CD4-positive, alpha-beta T cell treated with Interleukin-4 for 1 hour (primary cell): ENCODE measurements around the gene FGGY.
"Not testable (repeated sequence)": the region's sequence is repeated elsewhere in the genome, so short reads cannot be mapped to it uniquely, and the experiment has no call there.

ENCODE experiments used
- DNase-seq, 2 donors: peaks; one replicate each; pipeline ENCODE4 v3.0.0-alpha.2; 2020 to 2022

Gene FGGY

DNA sequence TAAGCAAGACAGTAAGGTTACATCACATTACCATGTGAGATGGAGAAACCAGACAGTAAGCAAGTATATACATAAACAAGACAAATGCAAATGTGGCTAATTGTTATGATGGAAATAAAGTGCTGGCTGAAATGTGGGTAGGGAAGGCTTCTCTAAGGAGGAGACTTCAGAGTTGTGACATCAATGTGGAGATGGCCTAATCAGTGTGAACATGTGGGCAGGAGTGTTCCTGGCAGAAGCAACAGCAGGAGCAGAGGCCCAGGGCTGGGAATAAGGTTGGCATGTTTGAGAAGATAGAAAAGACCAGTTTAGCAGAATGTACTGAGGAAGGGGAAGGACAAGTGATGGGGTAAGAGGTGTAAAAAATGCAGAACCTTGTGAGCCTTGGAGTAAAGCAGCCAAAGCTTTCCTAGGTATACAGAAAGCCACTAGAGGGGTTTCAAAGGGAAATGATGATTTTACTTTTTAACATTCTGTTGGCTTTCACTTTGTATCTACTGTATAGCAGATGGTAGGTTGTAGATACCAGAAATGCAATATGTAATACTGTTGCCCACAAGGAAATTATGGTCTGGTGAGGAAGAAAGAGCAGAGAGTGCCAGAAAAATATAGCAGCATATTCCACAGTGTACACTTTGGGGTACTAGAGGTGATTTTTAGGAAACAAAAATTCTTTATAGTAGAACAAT lies 197.4 kb downstream of the FGGY start:
- no peak for DNase-seq

DNA sequence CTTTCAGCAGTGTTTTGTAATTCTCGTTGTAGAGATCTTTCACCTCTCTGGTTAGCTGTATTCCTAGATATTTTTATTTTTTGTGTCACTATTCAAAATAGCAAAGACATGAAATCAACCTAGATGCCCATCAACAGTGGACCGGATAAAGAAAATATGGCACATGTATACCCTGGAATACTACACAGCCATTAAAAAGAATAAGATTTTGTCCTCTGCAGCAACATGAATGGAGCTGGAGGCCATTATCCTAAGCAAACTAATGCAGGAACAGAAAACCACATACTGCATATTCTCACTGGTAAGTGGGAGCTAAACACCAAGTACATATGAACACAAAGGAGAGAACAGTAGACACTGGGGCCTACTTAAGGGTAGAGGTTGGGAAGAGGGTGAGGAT lies 199.3 kb downstream of the FGGY start:
- not testable (repeated sequence) for DNase-seq

DNA sequence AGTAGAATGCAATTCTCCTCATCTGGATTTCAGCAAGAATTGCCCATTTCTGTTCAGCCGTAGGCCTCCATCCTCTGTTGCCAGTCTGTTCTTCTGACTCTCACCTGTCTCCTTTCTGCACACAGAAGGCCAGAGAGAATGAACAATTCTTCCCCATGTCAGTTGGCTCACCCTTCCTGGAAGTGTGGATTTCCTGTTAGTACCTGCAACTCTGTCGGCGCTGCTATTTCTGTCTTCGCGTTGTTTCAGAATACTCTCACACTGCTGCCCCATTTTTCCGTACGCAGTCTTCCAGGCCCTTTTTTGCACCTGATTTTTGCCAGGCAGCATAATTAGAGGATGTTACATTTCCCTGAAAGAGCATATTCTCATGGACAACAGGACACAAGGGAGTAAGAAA lies 200.7 kb downstream of the FGGY start:
- DNase-seq, result no peak

DNA sequence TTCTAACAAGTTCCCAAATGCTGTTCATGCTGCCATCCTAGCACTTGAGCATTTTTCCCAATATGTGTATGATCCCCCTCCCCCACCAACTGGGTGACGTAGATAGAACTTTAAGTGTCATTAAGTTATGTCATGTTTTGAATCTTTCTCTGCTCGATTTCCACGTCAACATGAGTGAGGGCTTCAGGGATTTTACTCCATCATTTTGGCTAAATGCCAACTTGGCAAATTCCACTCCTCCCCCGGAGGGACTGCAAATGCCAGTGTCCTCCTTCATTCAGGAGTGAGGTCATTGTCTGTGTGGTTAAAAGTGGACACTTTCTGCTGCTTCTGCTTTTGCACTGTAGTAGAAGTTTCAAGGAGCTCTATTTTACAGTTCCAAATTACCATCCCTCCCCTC lies 201.7 kb downstream of the FGGY start:
- no peak for DNase-seq

DNA sequence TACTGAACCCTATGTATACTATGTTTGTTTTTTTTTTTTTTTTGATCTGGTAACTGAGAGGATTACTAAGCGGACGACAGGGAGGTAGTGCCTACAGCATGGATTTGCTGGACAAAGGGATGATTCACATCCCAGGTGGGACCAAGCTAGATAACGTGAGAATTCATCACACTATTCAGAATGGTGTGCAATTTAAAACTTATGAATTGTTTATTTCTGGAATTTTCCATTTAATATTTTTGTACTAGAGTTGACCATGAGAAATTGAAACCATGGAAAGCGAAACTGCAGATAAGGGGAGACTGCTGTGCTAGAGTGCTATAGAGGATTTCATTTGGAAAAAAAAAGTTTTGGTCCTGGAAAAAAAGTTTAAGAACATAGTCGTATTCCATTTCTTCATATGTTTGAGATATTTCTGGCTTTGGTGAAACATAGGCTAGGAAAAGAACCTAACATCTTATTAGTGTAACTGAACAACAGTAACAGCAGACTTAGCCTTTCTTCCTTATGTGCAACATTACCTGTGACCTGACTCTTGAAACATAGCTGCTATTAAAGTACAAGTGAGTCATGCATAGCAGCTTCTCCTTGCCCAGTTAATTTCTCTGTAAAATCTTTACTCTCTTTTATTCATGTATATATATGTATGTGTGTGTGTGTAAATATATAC lies 202.5 kb downstream of the FGGY start:
- DNase-seq, result no peak

DNA sequence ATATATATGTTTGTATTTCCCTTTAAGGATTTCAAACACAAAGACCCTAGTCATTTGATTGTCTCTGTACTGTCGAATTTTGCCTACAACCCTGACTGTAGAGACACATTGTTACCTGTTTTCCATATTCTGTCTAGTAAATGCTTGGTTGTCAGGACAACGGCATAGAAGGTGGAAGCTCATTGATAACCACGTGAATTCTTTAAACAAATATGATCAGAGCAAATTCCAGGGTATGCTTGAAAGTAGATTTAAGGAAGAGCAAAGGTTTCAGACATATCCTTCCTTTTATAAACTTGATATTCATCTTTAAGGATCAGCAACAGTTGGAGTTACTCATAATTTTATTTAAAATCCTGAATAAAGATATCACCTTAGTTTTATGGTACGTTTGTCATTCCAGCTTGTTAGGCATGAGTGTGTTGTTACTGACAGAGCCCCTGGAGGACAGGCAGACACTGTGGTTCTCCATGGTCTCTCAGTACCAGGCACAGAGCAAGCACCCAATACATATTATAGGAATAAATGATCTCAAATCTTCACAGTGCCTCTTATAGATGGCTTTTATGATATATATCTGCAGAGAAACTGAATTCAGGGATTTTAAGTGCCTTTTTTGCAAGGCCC lies 203.2 kb downstream of the FGGY start:
- DNase-seq, result no peak

DNA sequence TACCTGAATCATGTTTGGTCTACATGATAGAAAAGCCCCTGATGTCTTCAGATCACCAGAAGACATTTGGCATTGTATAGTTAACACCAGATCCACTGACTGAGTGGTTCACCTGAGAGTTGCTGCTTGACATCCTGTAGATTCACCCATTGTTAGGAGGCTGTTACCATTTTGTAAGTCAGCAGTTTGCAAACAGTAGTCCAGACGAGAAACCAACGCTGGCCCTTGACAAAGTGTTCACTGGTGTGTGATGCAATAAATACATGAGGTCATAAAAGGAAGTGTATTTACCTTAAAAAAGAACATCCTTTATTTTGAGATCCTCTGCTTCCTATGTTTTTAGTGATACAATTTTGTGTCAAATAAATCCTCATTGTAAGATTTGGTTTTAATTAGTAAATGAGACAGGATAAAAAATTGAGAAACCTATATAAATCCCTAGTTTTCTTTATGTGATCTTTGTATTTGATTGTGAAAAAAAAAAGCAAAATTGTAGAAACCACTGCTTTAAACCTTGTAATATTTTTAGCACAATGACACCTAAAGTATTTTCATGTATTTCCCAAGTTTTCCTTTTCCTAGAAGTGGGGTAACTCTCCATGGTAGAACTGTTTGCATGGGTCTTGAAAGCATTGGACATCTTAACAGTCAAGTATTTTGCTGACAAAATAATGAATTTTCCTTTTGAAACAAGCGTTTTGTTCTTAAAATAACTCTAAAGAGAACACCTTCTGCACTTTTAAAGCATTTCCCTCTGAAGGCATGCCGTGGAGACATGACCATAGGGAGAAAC lies 204.3 kb downstream of the FGGY start:
- DNase-seq, result no peak

DNA sequence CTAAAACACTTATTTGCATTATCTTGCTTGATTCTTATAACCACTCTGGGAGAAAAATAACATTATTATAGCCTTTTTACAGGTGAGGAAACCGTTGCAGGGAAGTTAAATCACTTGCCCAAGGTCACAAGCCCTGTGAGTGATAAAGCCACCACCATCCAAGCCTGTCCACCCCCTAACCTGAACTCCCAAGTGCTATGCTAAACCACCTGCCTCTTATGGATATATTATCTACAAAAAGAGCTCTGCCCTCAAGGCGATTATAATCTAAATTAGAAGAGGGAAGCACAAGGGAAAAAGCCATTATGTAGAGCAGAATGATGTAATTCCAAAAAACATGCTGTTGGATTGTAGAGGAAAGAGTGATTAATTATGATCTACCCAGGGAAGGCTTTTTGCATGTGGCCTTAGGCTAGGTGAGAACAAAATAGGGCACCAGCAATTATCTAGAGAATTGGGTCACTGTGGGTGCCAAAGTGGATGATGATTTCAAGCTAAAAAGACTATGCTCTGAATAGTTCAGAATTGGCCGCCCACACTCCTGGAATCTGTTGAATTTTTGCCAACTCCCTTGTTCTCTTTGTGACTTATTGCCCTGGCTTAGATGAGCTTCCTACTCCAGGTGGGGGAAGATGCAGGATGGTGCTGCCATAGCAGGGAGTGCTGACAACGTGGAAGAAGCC lies 205.3 kb downstream of the FGGY start:
- no peak for DNase-seq

DNA sequence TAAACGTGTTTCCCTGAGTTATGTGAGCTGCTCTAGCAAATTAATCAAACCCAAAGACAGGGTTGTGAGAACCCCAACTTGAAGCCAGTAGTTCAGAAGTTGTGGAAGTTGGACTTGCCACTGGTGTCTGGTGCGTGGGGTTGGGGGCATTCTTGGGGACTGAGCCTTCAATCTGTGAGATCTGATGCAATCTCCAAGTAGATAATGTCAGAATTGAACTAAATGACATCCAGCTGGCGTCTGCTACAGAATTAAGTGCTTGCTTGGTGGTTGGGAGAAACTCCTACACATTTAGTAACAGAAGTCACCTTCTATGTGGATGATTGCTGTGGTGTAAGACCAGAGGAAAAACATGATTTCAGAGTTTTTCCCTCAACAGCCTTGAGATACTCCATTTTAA lies 207.4 kb downstream of the FGGY start:
- DNase-seq, result no peak

DNA sequence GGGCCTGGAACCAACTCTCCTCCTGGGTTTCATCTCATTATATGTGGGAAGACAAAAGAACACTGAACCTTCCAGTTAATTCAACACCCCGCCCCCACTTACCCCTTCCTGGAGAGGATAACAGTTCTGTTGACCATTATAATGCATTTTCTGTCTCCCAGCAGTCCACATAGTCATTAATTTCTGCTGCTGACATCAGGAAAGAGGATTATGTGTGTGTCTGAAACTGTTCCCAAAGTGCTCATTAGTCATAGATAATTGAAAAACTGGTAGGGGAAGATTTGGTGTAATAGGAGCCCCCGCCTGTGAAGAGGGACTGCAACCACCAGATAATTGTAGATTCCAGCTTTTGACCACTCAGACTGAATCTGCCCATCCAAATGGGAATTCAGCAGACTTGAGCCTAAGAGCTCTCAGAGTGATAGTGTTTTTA lies 208.7 kb downstream of the FGGY start:
- DNase-seq, result no peak

DNA sequence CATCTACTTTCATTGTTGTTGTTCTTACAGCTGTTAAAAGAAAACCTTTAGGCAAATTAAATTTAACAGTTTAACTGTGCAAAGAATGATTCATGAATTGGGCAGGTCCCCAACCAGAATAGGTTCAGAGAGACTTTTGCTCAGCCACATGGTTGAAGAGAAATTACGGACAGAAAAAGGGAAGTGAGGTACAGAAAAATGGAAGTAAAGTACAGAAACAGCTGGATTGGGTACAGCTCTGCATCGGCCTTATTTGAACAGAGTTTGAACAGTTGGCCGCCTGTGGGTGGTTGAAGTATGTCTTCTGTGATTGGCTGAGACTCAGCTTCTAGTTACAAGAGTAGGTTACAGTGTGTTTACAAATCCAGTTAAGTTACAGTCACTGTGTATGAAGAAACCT lies 210.1 kb downstream of the FGGY start:
- DNase-seq, result peak; percentile 1 to 61

DNA sequence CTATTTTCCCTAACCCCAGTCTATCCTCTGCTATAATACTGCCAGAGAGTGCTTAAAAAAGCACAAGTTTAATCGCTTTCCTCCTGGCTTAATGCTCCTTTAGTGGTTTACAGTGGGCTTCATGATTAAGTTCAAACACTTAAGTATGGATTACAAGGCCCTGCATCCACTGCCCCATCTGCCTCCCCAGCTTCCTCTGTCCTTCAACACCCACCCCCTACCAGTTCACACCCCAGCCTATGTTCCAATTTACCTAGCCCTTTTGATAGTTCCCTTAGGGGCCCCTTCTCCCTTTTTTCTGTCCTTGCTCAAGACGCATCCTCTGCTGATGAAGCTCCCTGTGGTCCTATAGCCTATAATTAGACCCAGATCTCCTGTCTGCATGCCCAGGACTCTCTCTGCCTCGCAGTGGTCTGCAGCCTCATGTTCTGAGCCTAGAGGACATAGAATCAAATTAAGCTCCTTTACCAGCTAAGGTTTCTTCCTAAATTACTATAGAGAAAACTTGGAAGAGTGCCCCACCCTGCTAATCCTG lies 212.5 kb downstream of the FGGY start:
- DNase-seq, result no peak

DNA sequence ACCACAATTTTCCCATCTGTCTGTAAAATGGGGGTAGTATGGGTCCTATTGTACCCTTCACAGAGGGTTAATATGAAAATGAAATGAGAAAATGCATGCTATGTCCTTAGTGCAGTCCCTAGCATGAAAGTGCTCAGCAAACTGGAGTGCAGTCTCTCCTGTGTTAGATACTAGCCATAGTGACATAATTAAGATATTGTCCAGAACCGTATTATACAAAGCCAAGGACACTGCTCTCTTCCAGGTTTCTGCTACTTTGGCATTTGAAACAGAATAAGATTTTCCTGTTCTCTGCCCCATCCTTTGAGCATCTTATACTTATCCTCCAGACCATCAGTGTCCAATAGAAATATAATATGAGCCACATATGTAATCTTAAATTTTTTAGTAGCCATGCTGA lies 213.4 kb downstream of the FGGY start:
- DNase-seq, result no peak

DNA sequence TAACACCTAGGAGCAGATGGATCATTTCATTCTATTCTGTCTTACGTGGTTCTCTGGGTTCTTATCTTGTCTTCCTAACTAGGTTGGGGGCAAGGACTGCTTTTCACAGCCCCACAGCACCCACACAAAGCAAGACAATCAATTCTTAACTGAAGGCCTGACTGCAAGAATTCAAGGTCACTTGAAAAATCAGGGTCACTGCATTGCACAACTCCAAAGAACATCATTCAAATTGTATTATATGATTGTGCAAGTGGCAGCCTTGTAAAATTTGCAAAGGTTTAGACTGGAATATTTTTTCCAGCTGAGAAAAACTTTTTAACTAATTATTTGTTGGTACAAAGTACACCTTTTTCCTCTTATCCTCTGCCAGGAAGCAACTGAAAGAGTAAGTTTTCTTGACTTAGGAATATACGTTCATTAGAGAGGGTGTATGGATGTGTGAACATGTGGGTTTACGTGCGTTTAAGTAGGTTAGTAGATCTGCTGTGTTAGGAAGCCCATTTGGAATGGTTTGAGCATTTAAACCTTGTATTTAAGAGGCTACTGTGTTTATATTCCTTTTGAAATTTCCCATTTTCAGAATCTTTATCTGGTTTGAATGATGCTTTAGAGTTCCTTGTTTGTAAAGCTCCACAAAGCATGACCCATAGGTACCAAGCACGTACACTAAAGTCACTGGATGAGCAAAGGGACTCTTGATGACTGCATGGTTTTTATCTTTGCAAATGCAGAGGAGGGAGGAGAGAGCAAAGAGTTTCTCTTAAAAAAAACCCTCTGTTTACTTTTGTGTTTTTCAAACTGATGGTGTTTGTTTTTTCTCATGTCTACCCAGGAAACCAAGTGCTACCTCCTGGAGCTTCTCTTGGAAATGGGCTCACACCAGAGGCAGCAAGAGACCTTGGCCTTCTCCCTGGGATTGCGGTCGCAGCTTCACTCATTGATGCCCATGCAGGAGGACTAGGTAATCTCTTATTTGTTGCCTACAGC lies 214.9 kb downstream of the FGGY start:
- no peak for DNase-seq

DNA sequence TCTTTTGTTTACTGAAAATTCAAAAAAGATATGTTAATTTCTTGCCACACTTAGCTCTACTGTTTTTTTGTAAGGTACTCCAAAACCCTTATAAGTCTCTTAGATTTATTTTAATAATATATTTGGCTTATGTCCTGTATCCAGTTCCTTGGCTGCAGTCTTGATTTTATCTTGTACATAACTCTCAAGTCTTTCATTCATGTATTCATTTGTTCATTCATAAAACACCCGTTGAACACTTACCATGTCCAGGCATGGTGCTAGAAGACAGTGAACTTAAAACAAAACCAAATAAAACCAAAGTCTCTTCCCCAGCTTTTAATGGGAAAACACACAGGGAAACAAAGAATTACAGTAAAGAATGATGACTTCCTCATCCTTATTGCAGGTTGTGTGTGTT lies 215.8 kb downstream of the FGGY start:
- no peak for DNase-seq

DNA sequence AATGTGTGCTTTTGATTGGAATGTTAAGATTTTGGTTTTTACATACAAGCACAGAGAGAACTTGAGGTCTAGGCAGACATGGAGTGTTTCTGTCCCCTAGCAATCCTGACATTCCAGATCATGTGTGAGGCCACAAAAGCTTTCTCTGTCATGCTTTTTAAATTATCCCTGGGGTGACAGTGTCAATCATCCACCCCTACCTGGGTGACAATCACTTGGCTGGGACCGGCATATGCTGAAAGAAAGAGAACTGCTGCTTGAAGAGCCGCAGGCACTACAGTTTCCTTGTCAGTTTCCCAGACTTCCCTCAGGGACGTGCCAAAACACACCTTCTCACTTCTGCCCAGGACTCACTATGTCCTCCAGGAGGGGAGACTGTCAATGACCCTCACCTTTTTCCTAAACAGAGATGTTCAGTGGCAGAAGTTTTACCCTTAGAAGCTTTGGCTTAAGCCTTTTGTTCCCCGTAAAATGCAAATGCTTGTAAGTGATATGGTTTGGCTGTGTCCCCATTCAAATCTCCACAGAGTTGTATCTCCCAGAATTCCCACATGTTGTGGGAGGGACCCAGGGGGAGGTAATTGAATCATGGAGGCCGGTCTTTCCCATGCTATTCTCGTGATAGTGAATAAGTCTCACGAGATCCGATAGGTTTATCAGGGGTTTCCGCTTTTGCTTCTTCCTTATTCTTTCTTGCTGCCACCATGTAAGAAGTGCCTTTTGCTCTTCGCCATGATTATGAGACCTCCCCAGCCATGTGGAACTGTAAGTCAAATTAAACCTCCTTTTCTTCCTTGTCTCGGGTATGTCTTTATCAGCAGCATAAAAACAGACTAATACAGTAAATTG lies 217.4 kb downstream of the FGGY start:
- DNase-seq, result no peak

DNA sequence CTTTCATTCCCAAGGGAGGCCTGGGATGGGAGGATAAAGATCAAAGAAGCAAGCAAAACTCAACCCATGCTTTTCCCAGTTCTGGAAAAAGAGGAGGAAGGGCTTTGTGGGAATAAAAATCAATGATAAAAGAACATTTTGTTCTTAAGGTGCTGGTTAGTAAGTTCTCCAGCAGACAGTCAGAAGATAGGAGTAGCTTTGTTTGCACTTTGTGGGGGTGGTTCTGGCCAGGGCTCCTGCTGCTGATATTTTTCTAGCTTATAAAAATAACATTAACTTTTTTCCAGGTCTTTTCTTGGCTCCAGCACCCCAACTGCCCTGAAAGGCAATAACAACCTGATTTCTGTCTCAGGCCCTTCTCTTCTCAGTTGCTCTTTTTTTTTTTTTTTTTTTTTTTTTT lies 220.0 kb downstream of the FGGY start:
- DNase-seq, result no peak

DNA sequence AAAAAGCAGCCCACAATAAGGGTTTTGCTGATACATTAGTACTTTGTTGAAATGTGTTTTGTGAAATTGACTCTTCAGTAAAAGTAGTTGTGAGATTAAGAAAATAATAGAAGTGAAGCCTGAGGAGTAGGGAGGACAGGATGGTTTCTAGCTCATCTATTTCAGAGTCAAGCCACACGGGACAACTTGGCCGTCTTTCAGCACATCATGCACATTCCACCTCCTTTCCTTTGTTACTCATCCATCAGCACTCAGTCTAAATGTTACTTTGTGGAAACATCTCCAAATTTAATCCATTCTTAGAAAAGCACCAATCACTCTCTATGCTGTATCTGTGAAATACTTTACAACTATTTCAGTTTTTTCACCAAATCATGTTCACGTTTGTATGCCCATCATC lies 223.3 kb downstream of the FGGY start:
- DNase-seq, result no peak

DNA sequence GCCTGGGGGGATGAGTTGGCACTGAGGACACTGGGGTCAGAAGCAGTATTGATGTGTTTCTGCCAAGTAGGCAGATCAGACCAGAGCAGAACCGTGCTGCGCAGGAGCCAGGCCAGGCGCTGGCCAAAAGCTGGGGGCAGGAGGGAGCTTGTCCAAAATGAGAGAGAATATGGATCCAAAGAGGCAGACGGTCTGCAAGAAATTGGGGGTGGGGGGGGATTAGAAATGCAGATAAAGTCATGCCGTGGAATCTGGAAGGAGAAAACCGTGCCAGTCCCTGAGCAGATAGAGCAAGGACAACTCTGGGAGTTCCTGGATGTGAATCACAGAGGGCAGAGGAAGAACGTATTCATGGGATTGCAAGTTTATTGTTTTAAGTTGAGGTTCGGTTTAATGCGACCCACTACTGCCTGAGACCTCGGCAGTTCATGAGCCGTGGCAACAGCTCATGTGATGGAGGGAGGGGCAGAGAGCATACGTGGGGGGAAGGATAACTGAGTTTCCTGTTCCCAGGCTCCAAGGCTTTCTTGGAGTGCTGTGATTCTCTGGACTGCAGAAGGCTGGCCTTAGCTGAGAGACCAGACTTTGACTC lies 224.0 kb downstream of the FGGY start:
- DNase-seq, result no peak

DNA sequence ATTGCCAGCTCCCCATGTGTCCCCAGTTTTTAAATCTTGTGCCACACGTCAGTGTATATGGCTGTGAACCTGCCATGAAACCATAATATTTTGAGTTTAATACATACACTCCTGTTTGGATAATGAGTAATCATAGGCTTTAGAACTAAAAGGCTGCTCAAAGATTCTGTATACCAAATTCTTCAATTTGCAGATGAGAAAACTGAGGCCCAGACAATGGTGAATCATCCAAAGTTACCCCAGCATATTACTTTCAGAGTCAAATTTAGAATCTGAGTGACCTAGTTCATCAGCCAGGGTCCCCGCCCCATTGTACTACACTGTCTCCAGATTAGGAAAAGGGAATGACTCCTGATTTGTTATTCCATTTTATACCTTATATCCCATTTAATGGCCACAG lies 224.6 kb downstream of the FGGY start:
- no peak for DNase-seq
